ENCODE data around the gene PRDX6.

Gene PRDX6

GRCh38 chr1:173433751-173434326 lies 43.3 kb upstream of the PRDX6 start:
- no peak for DNase-seq (ENCODE audit: low read depth)
- TF ChIP-seq CTCF (IDR thresholded peaks at IDR 0.05; ENCODE audit: insufficient read depth, low read depth, low read length, missing control alignments): no peak
- no peak overlapping the region for H3K4me3 ChIP-seq (ENCODE audit: low read depth, low read length)

- TF ChIP-seq CTCF (IDR thresholded peaks at IDR 0.05; ENCODE audit: insufficient read depth, low read depth, low read length, missing control alignments): no peak
- H3K4me3 ChIP-seq (ENCODE audit: low read depth, low read length): no peak overlapping the region
- no peak for DNase-seq (ENCODE audit: low read depth)
Observed at GRCh38 chr1:173436841-173437428, 40.2 kb upstream of the PRDX6 start.

- DNase-seq (ENCODE audit: low read depth): no peak
- no peak overlapping the region for H3K4me3 ChIP-seq (ENCODE audit: low read depth, low read length)
- no peak for TF ChIP-seq CTCF (IDR thresholded peaks at IDR 0.05; ENCODE audit: insufficient read depth, low read depth, low read length, missing control alignments)
Observed at GRCh38 chr1:173438675-173439074, 38.5 kb upstream of the PRDX6 start.

GRCh38 chr1:173440430-173440829 lies 36.7 kb upstream of the PRDX6 start:
- no peak overlapping the region for H3K4me3 ChIP-seq (ENCODE audit: low read depth, low read length)
- no peak for DNase-seq (ENCODE audit: low read depth)
- no peak for TF ChIP-seq CTCF (IDR thresholded peaks at IDR 0.05; ENCODE audit: insufficient read depth, low read depth, low read length, missing control alignments)

- no peak overlapping the region for H3K4me3 ChIP-seq (ENCODE audit: low read depth, low read length)
- DNase-seq (ENCODE audit: low read depth): peak; percentile 48
- no peak for TF ChIP-seq CTCF (IDR thresholded peaks at IDR 0.05; ENCODE audit: insufficient read depth, low read depth, low read length, missing control alignments)
Observed at GRCh38 chr1:173444757-173445156, 32.4 kb upstream of the PRDX6 start.

GRCh38 chr1:173445164-173445563 lies 32.0 kb upstream of the PRDX6 start:
- no peak overlapping the region for H3K4me3 ChIP-seq (ENCODE audit: low read depth, low read length)
- TF ChIP-seq CTCF (IDR thresholded peaks at IDR 0.05; ENCODE audit: insufficient read depth, low read depth, low read length, missing control alignments): no peak
- DNase-seq (ENCODE audit: low read depth): peak; percentile 17

- no peak for TF ChIP-seq CTCF (IDR thresholded peaks at IDR 0.05; ENCODE audit: insufficient read depth, low read depth, low read length, missing control alignments)
- no peak for DNase-seq (ENCODE audit: low read depth)
- H3K4me3 ChIP-seq (ENCODE audit: low read depth, low read length): no peak overlapping the region
Observed at GRCh38 chr1:173445656-173446055, 31.5 kb upstream of the PRDX6 start.

Data from GM12865 (cell line).